Naive B cell (primary cell): ENCODE results near the gene DCTN3. TPM values are rescaled to one million over a fixed set of nuclear protein-coding genes. Genes with fewer than 3 reads are reported as not detected.
A peak's percentile ranks its signal among the peaks of the same experiment; 100 is the strongest.

ENCODE experiments used
- ATAC-seq, 2 donors: fragments of 150-1000 bp; cut with Tn5 transposase; 2 replicates each; pipeline ENCODE4 v1.10.0; 2021; ENCODE audit warnings: low read depth in 2 of 2, mild to moderate bottlenecking in 2 of 2, moderate library complexity in 2 of 2
- DNase-seq: peaks from one replicate; pipeline ENCODE4 v3.0.0; 2022
- H3K27ac Mint-ChIP-seq, 6 donors: one replicate each; pipeline ENCODE4 v1.8.0; 2020 to 2022; ENCODE audit warnings: mild to moderate bottlenecking in 6 of 6, mixed read lengths in 6 of 6, moderate library complexity in 5 of 6, inconsistent platforms in 2 of 6
- H3K27me3 Mint-ChIP-seq, 3 donors: one replicate each; pipeline ENCODE4 v1.8.0; 2021 to 2022; ENCODE audit warnings: mixed read lengths in 3 of 3, mild to moderate bottlenecking in 1 of 3
- H3K36me3 Mint-ChIP-seq, 2 donors: one replicate each; pipeline ENCODE4 v1.8.0; 2020 to 2022; ENCODE audit warnings: mixed read lengths in 2 of 2, inconsistent platforms in 1 of 2, mild to moderate bottlenecking in 1 of 2
- H3K4me1 Mint-ChIP-seq, 3 donors: one replicate each; pipeline ENCODE4 v1.8.0; 2020 to 2022; ENCODE audit warnings: mixed read lengths in 3 of 3, inconsistent platforms in 1 of 3, mild to moderate bottlenecking in 1 of 3, moderate library complexity in 1 of 3
- H3K4me3 Mint-ChIP-seq, 8 donors: one replicate each; pipeline ENCODE4 v1.8.0; 2020 to 2022; ENCODE audit warnings: mild to moderate bottlenecking in 8 of 8, mixed read lengths in 8 of 8, moderate library complexity in 8 of 8, inconsistent platforms in 2 of 8
- H3K9me3 Mint-ChIP-seq, 7 donors: one replicate each; pipeline ENCODE4 v1.8.0; 2020 to 2022; ENCODE audit warnings: mixed read lengths in 7 of 7, mild to moderate bottlenecking in 5 of 7, inconsistent platforms in 2 of 7, moderate library complexity in 1 of 7
- polyA plus RNA-seq, 6 donors: library from polyadenylated mRNA; unstranded; fragments of 300-500 nt; fragmentation: Illumina TruSeq; gene quantifications; one replicate each; pipeline ENCODE4 v1.2.3, GENCODE V29; 2021; ENCODE audit warnings: low read depth in 6 of 6

Gene DCTN3
- polyA plus RNA-seq, 6 donors from 2014 or later = 83.5 to 118 (median 103) TPM

DNA sequence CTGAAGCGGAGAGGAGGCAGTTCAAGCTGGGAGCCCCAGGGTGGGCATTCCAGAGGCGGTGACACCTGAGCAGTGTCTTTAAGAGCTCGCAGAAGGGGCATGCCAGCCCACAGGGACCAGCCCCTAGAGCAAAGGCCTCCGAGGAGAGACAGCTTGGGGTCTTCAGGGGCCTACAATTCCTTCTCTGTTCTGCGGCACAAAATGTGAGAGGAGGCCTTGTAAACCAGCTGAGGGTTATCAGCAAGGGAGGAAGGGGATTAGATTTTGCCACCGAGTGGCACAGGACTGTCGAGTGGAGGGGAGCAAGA, 17.8 kb upstream of the DCTN3 start:
- no peak for DNase-seq
- no peak for ATAC-seq
- peak overlapping the region; percentile 79 to 92 (median 87) for H3K4me3 Mint-ChIP-seq
- H3K27me3 Mint-ChIP-seq = no peaks in the 10 kb centered on the region
- H3K9me3 Mint-ChIP-seq = no peaks in the 10 kb centered on the region
- peak overlapping the region; percentile 52 to 95 (median 87) for H3K27ac Mint-ChIP-seq
- H3K4me1 Mint-ChIP-seq = peaks cover 28 to 36% (median 35%) of the 10 kb centered on the region in 3 donors
- H3K36me3 Mint-ChIP-seq = no peaks in the 10 kb centered on the region

DNA sequence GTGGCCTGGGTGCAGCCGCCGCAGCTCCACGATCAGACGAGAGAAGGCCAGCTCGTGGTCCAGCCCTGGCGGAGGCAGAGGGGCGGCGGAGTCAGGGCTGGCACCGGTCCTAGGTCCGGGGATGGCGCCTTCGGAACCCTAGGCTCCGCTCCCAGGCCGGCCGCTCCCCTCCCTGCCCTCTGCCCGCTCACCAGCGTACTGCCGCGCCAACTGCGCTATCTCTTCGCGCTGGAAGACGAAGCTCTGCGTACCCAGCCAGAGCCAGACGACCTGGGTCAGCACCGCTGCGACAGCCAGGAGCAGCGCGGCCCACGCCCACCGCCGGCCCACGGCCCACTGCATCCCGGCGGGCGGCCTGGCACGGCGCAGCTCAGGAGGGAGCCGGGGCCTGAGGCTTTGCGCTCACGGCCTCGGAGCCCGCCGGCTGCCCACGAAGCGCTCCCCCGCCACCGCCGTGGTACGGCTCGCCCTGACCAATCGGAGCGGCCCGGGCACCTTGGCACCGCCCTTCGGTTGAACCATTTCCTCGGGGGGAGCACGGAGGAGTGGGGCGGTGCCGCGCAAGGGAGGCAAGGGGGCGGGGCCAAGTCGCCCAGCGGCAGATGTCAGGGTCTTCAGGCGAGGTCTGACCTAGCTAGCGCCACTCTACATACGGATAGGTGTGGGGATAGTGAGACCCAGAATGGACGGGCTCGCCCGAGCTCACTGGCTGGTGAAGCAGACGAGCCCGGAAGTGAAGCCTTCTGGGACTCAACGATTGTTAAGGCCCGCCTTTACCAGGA, 17.3 kb upstream of the DCTN3 start, which contains the start of gene SIGMAR1:
TSS of gene SIGMAR1 (minus strand) at position 432 of the 782 bp plus-strand sequence. CDS start at position 342, 90 bp downstream.
- Mint-ChIP-seq H3K9me3 (no peaks in the 10 kb centered on the region), H3K4me3 (peak within 1 kb of the TSS; percentile 79 to 92 (median 87)), H3K27ac (peak within 1 kb of the TSS; percentile 73 to 95 (median 87)), H3K36me3 (no peaks in the 10 kb centered on the region), H3K27me3 (no peaks in the 10 kb centered on the region), H3K4me1 (peaks cover 28 to 36% (median 35%) of the 10 kb centered on the region in 3 donors)
- ATAC-seq = peak; percentile 91 to 93
- peak; percentile 94 for DNase-seq

DNA sequence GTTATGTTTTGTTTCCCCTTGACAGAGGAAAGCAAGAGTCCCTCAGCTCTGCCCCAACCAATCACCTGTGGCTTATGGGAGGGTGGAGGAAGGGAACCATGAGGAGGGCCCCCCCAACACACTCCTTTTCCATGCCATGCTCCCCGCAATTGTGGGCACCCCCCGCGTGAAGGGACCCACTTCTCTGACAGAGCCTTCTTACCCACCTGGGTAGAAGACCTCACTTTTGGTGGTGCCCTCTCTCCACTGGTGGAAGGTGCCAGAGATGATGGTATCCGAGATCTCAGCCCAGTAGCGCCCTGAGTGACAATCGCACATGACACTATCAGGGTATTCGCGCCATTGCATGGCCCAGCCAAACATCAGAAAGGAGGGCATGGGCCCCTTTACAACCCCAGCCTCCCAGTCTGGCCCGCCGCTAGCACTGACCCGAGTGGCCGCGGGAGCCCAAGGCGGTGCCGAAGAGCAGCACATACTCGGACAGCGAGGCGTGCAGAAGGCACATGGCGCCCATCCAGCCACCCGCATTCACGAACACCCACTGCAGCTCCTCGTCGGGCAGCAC, 16.6 kb upstream of the DCTN3 start:
- Mint-ChIP-seq H3K9me3 (no peaks in the 10 kb centered on the region), H3K4me3 (peak overlapping the region; percentile 79 to 92 (median 87)), H3K27ac (peak overlapping the region in 3 of 6 donors; percentile 67 to 74 (median 73)), H3K36me3 (no peaks in the 10 kb centered on the region), H3K4me1 (peaks cover 28 to 36% (median 35%) of the 10 kb centered on the region in 3 donors), H3K27me3 (no peaks in the 10 kb centered on the region)
- DNase-seq = no peak
- no peak for ATAC-seq

DNA sequence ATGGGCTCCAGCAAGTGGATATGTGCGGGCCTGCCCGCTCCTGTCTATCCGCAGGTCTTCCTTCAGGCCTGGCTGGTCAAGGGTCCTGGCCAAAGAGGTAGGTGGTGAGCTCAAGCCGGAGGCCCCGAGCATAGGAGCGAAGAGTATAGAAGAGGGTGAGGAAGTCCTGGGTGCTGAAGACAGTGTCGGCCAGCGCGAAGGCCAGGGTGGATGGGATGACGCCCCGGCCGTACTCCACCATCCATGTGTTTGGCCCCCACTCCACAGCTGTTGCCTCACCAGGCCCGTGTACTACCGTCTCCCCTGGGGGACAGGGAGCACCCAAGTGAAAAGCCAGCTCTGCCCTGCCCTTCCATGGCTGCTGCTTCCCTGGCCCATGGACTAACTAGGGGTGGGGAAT, 15.3 kb upstream of the DCTN3 start:
- H3K9me3 Mint-ChIP-seq = no peaks in the 10 kb centered on the region

DNA sequence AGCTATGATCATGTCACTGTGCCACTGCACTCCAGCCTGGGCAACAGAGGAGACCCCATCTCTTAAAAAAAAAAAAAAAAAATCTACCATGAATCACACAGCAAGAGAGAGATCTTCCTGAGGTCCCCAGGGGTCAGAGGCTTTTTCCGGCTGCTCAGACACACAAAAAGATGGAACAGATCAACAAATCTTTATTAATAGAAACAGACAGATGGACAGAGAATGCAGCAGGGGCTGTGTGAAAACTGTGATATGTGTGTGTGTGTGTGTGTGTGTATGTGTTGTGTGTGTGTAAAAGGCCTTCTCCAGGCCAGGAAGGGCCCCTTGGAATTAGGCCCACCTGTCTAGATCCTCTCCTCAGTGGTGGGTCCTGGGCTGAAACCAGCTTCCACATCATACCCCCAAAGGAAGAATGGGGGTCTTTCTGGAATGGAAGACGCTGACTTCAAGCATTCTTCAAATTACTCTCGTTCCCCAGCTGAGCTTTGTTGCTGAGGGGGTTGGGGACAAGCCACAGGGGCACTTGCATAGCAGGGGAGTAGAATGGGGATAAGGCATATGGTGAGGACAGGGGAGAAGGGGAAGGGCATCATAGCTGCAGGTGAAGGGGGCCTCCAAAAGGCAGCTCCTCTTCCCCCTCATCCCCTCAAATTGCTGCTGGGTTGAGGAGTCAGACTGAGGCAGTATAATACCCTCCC, 14.4 kb upstream of the DCTN3 start:
- Mint-ChIP-seq H3K27me3 (peaks cover 8 to 14% (median 12%) of the 10 kb centered on the region in 3 donors), H3K4me1 (peaks cover 28 to 41% (median 38%) of the 10 kb centered on the region in 3 donors), H3K36me3 (no peaks in the 10 kb centered on the region), H3K9me3 (no peaks in the 10 kb centered on the region), H3K4me3 (peak overlapping the region in 4 of 8 donors; percentile 8 to 70 (median 21)), H3K27ac (no peak overlapping the region)
- no peak for DNase-seq
- no peak for ATAC-seq

More for the DNA sequence above, 15.3 kb upstream of the DCTN3 start:
- no peak for DNase-seq
- Mint-ChIP-seq H3K36me3 (no peaks in the 10 kb centered on the region), H3K4me1 (peaks cover 28 to 36% (median 35%) of the 10 kb centered on the region in 3 donors), H3K27me3 (peaks cover 2 to 5% (median 4%) of the 10 kb centered on the region in 3 donors), H3K4me3 (peak overlapping the region in 6 of 8 donors; percentile 22 to 83 (median 36)), H3K27ac (peak overlapping the region in 1 of 6 donors; percentile 92)
- no peak for ATAC-seq

DNA sequence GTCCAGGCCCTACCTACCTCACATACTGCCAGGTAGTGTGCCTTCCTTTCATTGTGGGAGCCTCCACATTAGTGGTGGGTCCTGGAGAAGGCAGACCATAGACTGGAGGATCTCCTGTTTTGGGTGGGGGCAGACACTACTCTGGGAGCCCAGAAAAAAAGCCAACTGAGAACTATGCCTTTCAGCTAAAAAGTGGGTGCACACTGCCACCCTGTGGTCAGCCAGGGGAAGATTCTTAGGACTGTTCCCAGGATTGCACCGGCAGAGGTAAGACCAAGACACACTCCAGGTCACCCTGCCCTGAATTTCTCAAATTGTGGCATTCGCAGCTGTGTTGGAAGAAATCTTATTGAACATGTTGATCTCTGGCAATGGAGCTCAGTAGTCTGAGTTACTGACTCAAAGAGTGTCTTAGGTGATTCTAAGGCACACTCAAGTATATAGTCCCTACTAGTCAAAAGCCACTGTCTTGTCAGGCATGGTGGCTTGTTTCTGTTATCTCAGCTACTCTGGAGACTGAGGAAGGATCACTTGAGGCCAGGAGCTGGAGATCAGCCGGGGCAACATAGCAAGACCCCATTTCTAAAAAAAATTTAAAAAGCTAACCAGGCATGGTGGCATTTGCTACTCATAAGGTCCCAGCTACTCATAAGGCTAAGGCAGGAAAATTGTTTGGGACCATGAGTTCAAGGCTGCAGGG, 13.7 kb upstream of the DCTN3 start:
- Mint-ChIP-seq H3K4me3 (peak overlapping the region in 1 of 8 donors; percentile 70), H3K4me1 (peaks cover 32 to 48% (median 45%) of the 10 kb centered on the region in 3 donors), H3K9me3 (no peaks in the 10 kb centered on the region), H3K27me3 (peaks cover 14 to 19% (median 19%) of the 10 kb centered on the region in 3 donors), H3K36me3 (no peaks in the 10 kb centered on the region), H3K27ac (peak overlapping the region in 2 of 6 donors; percentile 2 to 12)
- ATAC-seq (peak; percentile 25 to 35), DNase-seq (peak; percentile 73)

DNA sequence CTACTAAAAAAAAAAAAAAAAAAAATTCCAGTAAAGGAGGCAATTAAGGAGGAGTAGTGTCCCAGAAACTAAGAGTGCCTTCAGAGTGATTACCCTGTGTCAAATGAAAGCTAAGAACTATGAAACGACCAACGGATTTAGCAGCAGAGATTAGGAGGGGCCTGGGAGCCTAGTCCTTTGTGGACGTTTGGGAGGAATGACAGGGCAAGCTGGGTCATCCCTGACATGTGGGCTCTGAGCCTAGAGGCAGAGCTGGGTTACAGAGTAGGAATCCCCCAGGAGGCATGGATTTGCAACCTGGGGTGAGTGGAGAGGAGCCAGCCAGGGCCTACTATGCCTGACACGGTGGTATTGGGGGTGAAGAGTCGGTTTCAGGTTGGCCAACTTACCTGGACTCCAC, 12.9 kb upstream of the DCTN3 start:
- ATAC-seq = no peak
- H3K27ac Mint-ChIP-seq = peak overlapping the region in 1 of 6 donors; percentile 9
- H3K27me3 Mint-ChIP-seq = peaks cover 20 to 28% (median 26%) of the 10 kb centered on the region in 3 donors
- DNase-seq = no peak
- peaks cover 0 to 7% of the 10 kb centered on the region in 2 donors for H3K36me3 Mint-ChIP-seq
- no peaks in the 10 kb centered on the region for H3K9me3 Mint-ChIP-seq
- H3K4me3 Mint-ChIP-seq = no peak overlapping the region
- peaks cover 30 to 46% (median 46%) of the 10 kb centered on the region in 3 donors for H3K4me1 Mint-ChIP-seq

DNA sequence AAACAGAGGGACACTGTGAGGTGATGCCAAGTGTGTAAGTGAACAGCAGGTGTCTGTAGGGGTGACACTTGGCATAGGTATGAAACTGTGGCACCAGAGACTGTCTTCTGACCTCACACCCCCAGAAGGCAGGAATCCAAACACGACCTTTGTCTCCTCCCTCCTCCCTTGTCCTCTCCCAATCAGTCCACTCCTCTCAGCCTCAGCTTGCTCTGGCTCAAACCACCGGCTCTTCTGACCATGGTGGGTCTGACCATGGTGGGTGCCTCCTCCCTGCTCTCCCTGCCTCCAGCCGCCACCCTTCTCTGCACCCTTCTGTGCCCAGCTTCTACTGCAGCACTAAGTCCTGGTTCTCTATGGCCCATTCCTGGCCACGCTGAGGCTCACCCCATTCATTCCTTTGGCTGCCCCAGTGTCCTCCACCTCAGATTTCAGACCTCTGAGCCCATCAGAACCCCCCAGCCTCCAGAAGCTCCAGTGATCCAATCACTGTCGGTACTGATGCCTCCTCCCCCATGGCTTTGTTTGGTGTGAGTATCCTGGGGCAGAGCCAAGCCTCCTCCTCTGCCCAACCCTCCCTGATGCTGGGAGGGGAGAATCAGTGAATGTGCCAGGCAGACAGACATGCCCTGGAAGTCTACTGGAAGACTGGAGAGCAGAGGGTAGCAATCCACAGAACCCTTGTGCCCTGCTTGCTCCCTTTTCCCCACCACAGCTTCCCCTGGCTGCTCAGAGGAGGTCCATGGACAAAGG, 10.3 kb upstream of the DCTN3 start:
- DNase-seq (no peak), ATAC-seq (no peak)
- Mint-ChIP-seq H3K4me3 (peak overlapping the region in 5 of 8 donors; percentile 50 to 83 (median 79)), H3K27me3 (peaks cover 30 to 52% (median 49%) of the 10 kb centered on the region in 3 donors), H3K27ac (no peak overlapping the region), H3K9me3 (no peaks in the 10 kb centered on the region), H3K4me1 (peaks cover 20 to 31% (median 28%) of the 10 kb centered on the region in 3 donors), H3K36me3 (peaks cover 0 to 10% of the 10 kb centered on the region in 2 donors)

DNA sequence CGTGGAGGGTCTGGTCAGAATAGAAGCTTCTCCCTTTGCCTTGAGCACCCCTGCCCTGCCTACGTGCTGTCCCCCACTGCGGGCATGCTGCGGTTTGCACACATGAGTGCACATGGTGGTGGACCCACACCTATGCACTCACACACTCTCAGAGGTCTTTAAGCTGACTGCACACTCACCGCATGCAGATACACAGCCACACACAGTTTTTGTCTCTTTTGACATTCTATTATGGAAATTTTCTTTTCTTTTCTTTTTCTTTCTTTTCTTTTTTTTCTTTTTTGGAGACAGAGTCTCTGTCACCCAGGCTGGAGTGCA, 9.2 kb upstream of the DCTN3 start:
- H3K4me3 Mint-ChIP-seq = peak overlapping the region; percentile 79 to 88 (median 84)
- no peak for DNase-seq
- peak overlapping the region in 1 of 6 donors; percentile 47 for H3K27ac Mint-ChIP-seq
- peaks cover 0 to 10% of the 10 kb centered on the region in 2 donors for H3K36me3 Mint-ChIP-seq
- H3K27me3 Mint-ChIP-seq = peaks cover 30 to 63% (median 58%) of the 10 kb centered on the region in 3 donors
- H3K4me1 Mint-ChIP-seq = peaks cover 16 to 26% (median 23%) of the 10 kb centered on the region in 3 donors
- H3K9me3 Mint-ChIP-seq = no peaks in the 10 kb centered on the region
- no peak for ATAC-seq

DNA sequence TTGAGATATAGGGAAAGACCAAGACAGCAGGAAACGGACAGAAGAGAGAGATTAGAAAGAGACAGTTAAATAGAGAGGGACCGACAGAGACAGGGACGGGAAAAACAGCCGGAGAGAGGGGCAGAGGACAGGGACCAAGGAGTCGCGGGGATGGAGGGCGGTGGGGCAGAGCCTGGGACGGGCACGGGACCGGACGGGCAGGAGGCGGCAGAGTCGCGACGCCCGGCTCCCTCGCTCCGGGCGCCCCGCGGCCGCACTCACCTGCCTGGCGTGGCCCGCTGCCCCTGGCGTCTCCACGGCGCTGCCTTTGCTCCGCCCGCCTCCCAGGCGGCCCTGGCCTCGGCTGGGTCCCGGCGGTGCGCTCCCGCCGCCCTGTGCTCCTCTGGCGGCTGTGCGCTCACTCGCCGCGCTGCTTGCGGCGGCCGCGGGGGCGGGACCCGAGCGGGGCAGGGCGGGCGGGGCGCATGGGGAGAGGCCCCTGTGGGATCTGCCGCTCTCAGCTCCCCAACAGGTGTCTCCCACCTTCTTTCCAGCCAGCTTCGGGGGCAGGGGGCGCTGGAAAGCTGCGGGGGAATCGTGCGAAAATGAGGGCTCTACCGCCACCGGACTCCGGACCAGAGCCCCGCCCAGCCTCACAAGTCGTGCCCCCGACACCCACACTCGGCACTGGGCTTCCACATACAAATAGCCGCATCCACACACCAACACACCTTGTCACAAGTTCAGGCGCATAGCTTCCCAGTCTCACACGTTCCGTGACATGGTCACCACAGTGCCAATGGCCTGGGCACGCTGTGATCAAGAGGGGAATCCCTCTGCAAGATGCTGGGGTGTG, 8.6 kb upstream of the DCTN3 start, which contains the start of gene ARID3C:
TSS of gene ARID3C (minus strand) at position 411 of the 835 bp plus-strand sequence. CDS start 1,052 bp downstream, outside the sequence.
- peak within 1 kb of the TSS in 3 of 6 donors; percentile 23 to 73 (median 36) for H3K27ac Mint-ChIP-seq
- H3K9me3 Mint-ChIP-seq = no peaks in the 10 kb centered on the region
- H3K36me3 Mint-ChIP-seq = peaks cover 0 to 10% of the 10 kb centered on the region in 2 donors
- peak within 1 kb of the TSS; percentile 82 to 95 (median 86) for H3K4me3 Mint-ChIP-seq
- H3K27me3 Mint-ChIP-seq = peaks cover 33 to 66% (median 61%) of the 10 kb centered on the region in 3 donors
- peak; percentile 81 for ATAC-seq
- H3K4me1 Mint-ChIP-seq = peaks cover 15 to 25% (median 25%) of the 10 kb centered on the region in 3 donors
- DNase-seq = no peak

DNA sequence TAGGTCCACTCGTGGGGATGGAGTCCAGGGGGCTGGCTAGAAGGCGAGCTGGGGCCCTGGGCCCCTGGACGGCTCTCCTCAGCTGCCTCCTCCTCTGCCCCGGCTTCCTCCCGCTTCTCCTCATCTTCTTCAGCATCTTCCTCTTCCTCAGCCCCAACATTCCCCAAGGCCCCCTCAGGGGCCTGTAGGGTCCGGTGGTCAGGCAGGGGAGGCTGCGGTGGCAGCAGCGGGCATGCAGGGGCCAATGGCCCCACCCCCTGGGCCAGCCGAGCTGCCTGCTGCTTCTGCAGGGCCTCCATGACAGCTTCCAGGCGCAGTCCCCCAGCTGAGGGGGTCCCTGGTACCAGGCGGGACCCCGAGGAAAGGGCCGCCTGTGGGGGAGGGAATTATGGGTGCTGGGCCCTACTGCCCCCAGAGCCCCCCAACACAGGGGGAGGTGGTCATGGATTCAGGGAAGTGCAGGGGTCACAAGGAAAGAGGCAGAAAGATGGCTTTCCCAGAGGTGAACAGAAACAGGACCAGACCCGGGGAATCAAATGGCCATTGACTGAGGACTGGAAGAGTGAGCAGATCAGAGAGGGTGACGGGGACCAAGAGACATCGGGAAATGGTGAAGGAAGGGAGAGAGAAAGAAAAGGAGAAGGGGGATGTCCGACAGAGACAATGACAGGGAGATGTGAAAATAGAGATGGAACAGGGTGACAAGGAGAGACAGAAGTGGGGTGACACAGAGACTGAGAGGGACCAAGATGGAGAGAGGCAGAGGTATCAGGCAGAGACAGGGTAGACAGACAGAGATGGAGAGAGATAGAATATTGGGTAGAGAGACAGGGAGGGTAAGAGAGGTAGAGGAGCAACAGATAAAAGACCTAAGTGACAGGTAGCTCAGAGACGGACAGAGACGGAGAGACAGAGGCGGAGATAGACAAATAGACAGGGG, 7.7 kb upstream of the DCTN3 start:
- ATAC-seq (no peak), DNase-seq (no peak)
- peak overlapping the region; percentile 65 to 95 (median 84) for H3K4me3 Mint-ChIP-seq
- peak overlapping the region in 3 of 6 donors; percentile 3 to 73 (median 23) for H3K27ac Mint-ChIP-seq
- H3K36me3 Mint-ChIP-seq = peaks cover 0 to 13% of the 10 kb centered on the region in 2 donors
- peaks cover 0 to 3% (median 0%) of the 10 kb centered on the region in 7 donors for H3K9me3 Mint-ChIP-seq
- peaks cover 39 to 75% (median 70%) of the 10 kb centered on the region in 3 donors for H3K27me3 Mint-ChIP-seq
- H3K4me1 Mint-ChIP-seq = peaks cover 19 to 29% (median 28%) of the 10 kb centered on the region in 3 donors
